HepG2 (cell line): ENCODE data around the gene ZFHX3. TPM values are rescaled to one million over a fixed set of nuclear protein-coding genes. Genes with fewer than 3 reads are reported as not detected.

Experiments used
- ATAC-seq: fragments of 200-7000 bp; cut with Tn5 transposase; 3 replicates; pipeline ENCODE4 v1.9.1; 2020; ENCODE audit warnings: mild to moderate bottlenecking, moderate library complexity
- BruUV-seq: library from RNA; stranded (reverse); fragments of 400-500 nt; replicated peaks from 2 replicates; lab custom pipeline; 2021; lab: Mats Ljungman, UMichigan
- CTCF ChIA-PET: fragments of 300-600 bp; formaldehyde crosslinking; extraction: SDS; loops from one replicate; lab custom pipeline; 2021; ENCODE audit warnings: low total read pairs, inconsistent platforms, low intra/inter-chr PET ratio; lab: Yijun Ruan, JAX
- POLR2A ChIA-PET: fragments of 350-600 bp; sonication (Branson Sonifier 250); formaldehyde crosslinking; loops from one replicate; lab custom pipeline; 2020; ENCODE audit warnings: antibody characterized with exemption, inconsistent platforms; lab: Yijun Ruan, JAX
- DNase-seq: peaks from one replicate; pipeline ENCODE4 v3.0.0-alpha.2; 2015; ENCODE audit warnings: low spot score
- FAIRE-seq: peaks from 3 replicates; lab custom pipeline; 2011; peaks lifted over from hg19 to GRCh38; lab: Jason Lieb, UNC
- H2AFZ ChIP-seq: one replicate; pipeline ENCODE4 v1.6.1; 2011; ENCODE audit warnings: low read length, inconsistent platforms
- H3K27ac ChIP-seq: fragments of 300-600 bp; 3 replicates; pipeline ENCODE4 v1.8.0; 2011; ENCODE audit warnings: mixed run types, mild to moderate bottlenecking, mixed read lengths, low read length, inconsistent platforms; ENCODE audit not compliant: insufficient read depth; ENCODE audit errors: extremely low read length
- H3K27me3 ChIP-seq, 2 experiments: fragments of 200-600 bp in 1 of 2; 2 replicates in 1 of 2; 3 replicates in 1 of 2; pipeline versions ENCODE4 v1.6.0 to v1.8.0; 2011; ENCODE audit warnings: low read length in 2 of 2, mild to moderate bottlenecking in 2 of 2, moderate library complexity in 2 of 2, inconsistent platforms in 1 of 2; ENCODE audit not compliant: insufficient read depth in 2 of 2, control insufficient read depth in 1 of 2
- H3K36me3 ChIP-seq, 2 experiments: fragments of 200-600 bp in 1 of 2; replicated peaks in 1 of 2; 2 replicates in 1 of 2; 3 replicates in 1 of 2; pipeline versions ENCODE4 v1.5.1 to v1.8.0; 2011; ENCODE audit warnings: low read length in 2 of 2, inconsistent platforms in 1 of 2; ENCODE audit not compliant: insufficient read depth in 2 of 2, control insufficient read depth in 1 of 2
- H3K4me1 ChIP-seq: 2 replicates; pipeline ENCODE4 v1.5.1; 2012; ENCODE audit warnings: low read length, inconsistent platforms; ENCODE audit not compliant: insufficient read depth
- H3K4me2 ChIP-seq: 2 replicates; pipeline ENCODE4 v1.6.0; 2011; ENCODE audit warnings: low read depth, low read length, inconsistent platforms
- H3K4me3 ChIP-seq, 3 experiments: fragments of 200-600 bp in 1 of 3; sonication (generic), shearing (Covaris generic) in 1 of 3; replicated peaks in 1 of 3; 2 replicates each; pipeline ENCODE4 v1.5.1; 2011 to 2016; ENCODE audit warnings: low read length in 3 of 3, inconsistent platforms in 2 of 3, low read depth in 2 of 3, mild to moderate bottlenecking in 2 of 3, control low read depth in 1 of 3, mixed read lengths in 1 of 3; ENCODE audit not compliant: insufficient read depth in 1 of 3
- H3K79me2 ChIP-seq: one replicate; pipeline ENCODE4 v1.6.1; 2011; ENCODE audit warnings: low read length, inconsistent platforms; ENCODE audit not compliant: insufficient read depth
- H3K9ac ChIP-seq: 2 replicates; pipeline ENCODE4 v1.6.0; 2011; ENCODE audit warnings: mild to moderate bottlenecking, low read depth, low read length, inconsistent platforms; ENCODE audit not compliant: insufficient read depth
- H3K9me3 ChIP-seq: 2 replicates; pipeline ENCODE4 v1.5.1; 2012; ENCODE audit warnings: mild to moderate bottlenecking, low read length
- H4K20me1 ChIP-seq: 2 replicates; pipeline ENCODE4 v1.6.0; 2011; ENCODE audit warnings: inconsistent platforms, mild to moderate bottlenecking, low read length, moderate library complexity; ENCODE audit not compliant: insufficient read depth
- AGO2 ChIP-seq: fragments of 200-400 bp; formaldehyde crosslinking; optimal IDR thresholded peaks from 2 replicates; pipeline ENCODE3; 2017; ENCODE audit warnings: mild to moderate bottlenecking, low read depth, low read length, moderate library complexity
- CBX5 ChIP-seq: sonication (generic); formaldehyde crosslinking; IDR thresholded peaks from 2 replicates; pipeline ENCODE4 v1.4.0; 2020; ENCODE audit warnings: missing genetic modification reagents, borderline replicate concordance
- KDM5B ChIP-seq: sonication (generic); formaldehyde crosslinking; IDR thresholded peaks from 2 replicates; pipeline ENCODE4 v1.4.0; 2020; ENCODE audit warnings: missing genetic modification reagents, mild to moderate bottlenecking, borderline replicate concordance
- WGBS: methylation state at CpG from one replicate; pipeline ENCODE4 v1.1.6; 2017; ENCODE audit warnings: low lambda C conversion rate; 5-methylcytosine and 5-hydroxymethylcytosine counted together
- in situ Hi-C: cut with HindIII; loops from 2 replicates; pipeline ENCODE4 v1.10.0; 2017; ENCODE audit warnings: low pct_unique_long_range_greater_than_20kb; ENCODE audit not compliant: extremely low pct_ligation_motif_present
- intact Hi-C: fragments of 100-400 bp; cut with micrococcal nuclease; formaldehyde crosslinking; loops from one replicate; pipeline ENCODE4 v1.10.0; 2022; ENCODE audit not compliant: unreplicated experiment
- polyA plus RNA-seq, 8 experiments: library from polyadenylated mRNA; depleted of rRNA in 3 of 8; stranded (reverse) in 7 of 8; unstranded in 1 of 8; fragments of >200 nt; fragmentation: Illumina TruSeq in 4 of 8; extraction: Trizol in 4 of 8; gene quantifications; 2 replicates each; pipeline versions ENCODE4 v1.2.1 to v1.2.3, GENCODE V29; 2011 to 2016; ENCODE audit warnings: low read depth in 4 of 8, missing spikeins in 1 of 8, mixed read lengths in 1 of 8; ENCODE audit not compliant: insufficient read depth in 1 of 8
- total RNA-seq, 5 experiments: library from RNA; depleted of rRNA; stranded (reverse); fragments of >200 nt; fragmentation: Illumina TruSeq; extraction: Trizol; gene quantifications; 2 replicates each; pipeline ENCODE4 v1.2.3, GENCODE V29; 2016; ENCODE audit warnings: low read depth in 1 of 5
- TF ChIP-seq, protein P1 (sequence below): sonication (generic); formaldehyde crosslinking; conservative IDR thresholded peaks from 2 replicates; pipeline ENCODE4 v1.8.0; 2022; ENCODE audit warnings: low read depth, missing genetic modification reagents
- TF ChIP-seq, protein P2 (sequence below): sonication (generic); formaldehyde crosslinking; IDR thresholded peaks from 2 replicates; pipeline ENCODE4 v1.5.1; 2020; ENCODE audit warnings: mild to moderate bottlenecking, missing genetic modification reagents, moderate library complexity

Gene ZFHX3
- total and polyA plus RNA-seq, 2 of the 13 experiments (the other 11 are each of a cell fraction or from before 2014, with no cell fraction given): 5.0 to 6.0 TPM

DNA sequence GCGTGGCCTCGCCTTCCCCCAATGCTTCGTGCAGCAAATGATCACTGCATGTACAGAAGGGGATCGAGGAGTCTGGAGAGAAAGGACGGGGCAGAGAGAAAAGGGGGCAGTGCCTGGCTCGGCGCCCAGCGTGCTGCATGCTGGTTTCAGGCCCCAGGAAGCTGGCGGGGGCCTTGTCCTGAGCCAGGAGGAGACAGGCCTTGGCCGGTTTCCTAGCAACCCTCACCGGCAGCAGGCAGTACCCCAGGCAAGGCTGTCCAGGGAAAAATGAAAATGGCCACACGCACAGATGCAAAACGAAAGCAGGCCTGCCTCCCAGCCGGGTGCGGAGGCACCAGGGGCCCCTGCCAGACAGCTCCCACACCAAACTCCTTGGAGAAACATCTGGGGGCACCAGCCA lies 126.3 kb downstream of the ZFHX3 start:
- no peaks in the 10 kb centered on the region for H3K9me3 ChIP-seq
- no peak overlapping the region for H3K4me2 ChIP-seq
- intact Hi-C loops (loop anchor here (10.0 kb wide), 1 partner anchor 257 kb away; no protein-coding TSS in a partner anchor), in situ Hi-C loops (no loop called here)
- WGBS: 94% methylated on average over 15 of the region's 15 CpGs
- no peak overlapping the region for H3K27ac ChIP-seq
- peaks cover 65% of the 10 kb centered on the region for H3K4me1 ChIP-seq
- ChIA-PET CTCF (no interaction called here), POLR2A (interaction anchor here (0.7 to 1.3 kb wide), 2 partner anchors 37 to 130 kb away, joined by 3 to 4 read pairs; no protein-coding TSS in a partner anchor)
- DNase-seq (no peak), FAIRE-seq (no peak), ATAC-seq (no peak)
- H3K4me3 ChIP-seq: no peak overlapping the region
- no peak overlapping the region for H2AFZ ChIP-seq
- TF ChIP-seq AGO2 (peak; percentile 75), KDM5B (CRISPR knock-in tag) (no peak), CBX5 (CRISPR knock-in tag) (0 out of 2 replicates have a peak, but pooled peaks have one; percentile 7)
- TF ChIP-seq, protein P1, sequence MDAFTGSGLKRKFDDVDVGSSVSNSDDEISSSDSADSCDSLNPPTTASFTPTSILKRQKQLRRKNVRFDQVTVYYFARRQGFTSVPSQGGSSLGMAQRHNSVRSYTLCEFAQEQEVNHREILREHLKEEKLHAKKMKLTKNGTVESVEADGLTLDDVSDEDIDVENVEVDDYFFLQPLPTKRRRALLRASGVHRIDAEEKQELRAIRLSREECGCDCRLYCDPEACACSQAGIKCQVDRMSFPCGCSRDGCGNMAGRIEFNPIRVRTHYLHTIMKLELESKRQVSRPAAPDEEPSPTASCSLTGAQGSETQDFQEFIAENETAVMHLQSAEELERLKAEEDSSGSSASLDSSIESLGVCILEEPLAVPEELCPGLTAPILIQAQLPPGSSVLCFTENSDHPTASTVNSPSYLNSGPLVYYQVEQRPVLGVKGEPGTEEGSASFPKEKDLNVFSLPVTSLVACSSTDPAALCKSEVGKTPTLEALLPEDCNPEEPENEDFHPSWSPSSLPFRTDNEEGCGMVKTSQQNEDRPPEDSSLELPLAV (CRISPR knock-in tag): no peak
- TF ChIP-seq, protein P2, sequence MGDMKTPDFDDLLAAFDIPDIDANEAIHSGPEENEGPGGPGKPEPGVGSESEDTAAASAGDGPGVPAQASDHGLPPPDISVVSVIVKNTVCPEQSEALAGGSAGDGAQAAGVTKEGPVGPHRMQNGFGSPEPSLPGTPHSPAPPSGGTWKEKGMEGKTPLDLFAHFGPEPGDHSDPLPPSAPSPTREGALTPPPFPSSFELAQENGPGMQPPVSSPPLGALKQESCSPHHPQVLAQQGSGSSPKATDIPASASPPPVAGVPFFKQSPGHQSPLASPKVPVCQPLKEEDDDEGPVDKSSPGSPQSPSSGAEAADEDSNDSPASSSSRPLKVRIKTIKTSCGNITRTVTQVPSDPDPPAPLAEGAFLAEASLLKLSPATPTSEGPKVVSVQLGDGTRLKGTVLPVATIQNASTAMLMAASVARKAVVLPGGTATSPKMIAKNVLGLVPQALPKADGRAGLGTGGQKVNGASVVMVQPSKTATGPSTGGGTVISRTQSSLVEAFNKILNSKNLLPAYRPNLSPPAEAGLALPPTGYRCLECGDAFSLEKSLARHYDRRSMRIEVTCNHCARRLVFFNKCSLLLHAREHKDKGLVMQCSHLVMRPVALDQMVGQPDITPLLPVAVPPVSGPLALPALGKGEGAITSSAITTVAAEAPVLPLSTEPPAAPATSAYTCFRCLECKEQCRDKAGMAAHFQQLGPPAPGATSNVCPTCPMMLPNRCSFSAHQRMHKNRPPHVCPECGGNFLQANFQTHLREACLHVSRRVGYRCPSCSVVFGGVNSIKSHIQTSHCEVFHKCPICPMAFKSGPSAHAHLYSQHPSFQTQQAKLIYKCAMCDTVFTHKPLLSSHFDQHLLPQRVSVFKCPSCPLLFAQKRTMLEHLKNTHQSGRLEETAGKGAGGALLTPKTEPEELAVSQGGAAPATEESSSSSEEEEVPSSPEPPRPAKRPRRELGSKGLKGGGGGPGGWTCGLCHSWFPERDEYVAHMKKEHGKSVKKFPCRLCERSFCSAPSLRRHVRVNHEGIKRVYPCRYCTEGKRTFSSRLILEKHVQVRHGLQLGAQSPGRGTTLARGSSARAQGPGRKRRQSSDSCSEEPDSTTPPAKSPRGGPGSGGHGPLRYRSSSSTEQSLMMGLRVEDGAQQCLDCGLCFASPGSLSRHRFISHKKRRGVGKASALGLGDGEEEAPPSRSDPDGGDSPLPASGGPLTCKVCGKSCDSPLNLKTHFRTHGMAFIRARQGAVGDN (CRISPR knock-in tag): peak; percentile 6; the same call in 1 of the 2 replicates
- no peak overlapping the region for H3K9ac ChIP-seq
- peaks cover 58% of the 10 kb centered on the region for H3K79me2 ChIP-seq
- no peaks in the 10 kb centered on the region for H3K27me3 ChIP-seq
- H4K20me1 ChIP-seq: no peaks in the 10 kb centered on the region
- no TSS peak for BruUV-seq
- peaks cover 0 to 4% of the 10 kb centered on the region in 2 experiments; a peak in 2 of 5 replicates for H3K36me3 ChIP-seq
